Activated CD8-positive, alpha-beta T cell treated with anti-CD3 and anti-CD28 coated beads for 36 hours (primary cell): ENCODE measurements around the gene KRT80. TPM values are rescaled to one million over a fixed set of nuclear protein-coding genes. Genes with fewer than 3 reads are reported as not detected.

ENCODE experiments used
- ATAC-seq: fragments of 200-7000 bp; cut with Tn5 transposase; one replicate; pipeline ENCODE4 v1.10.0; 2021; ENCODE audit warnings: mild to moderate bottlenecking, moderate library complexity
- CTCF ChIA-PET: fragments of 350-600 bp; sonication (Branson Sonifier 250); formaldehyde crosslinking; loops from one replicate; lab custom pipeline; 2021; ENCODE audit warnings: antibody characterized with exemption; lab: Charles Lee
- POLR2A ChIA-PET: fragments of 350-600 bp; sonication (Branson Sonifier 250); formaldehyde crosslinking; loops from one replicate; lab custom pipeline; 2021; ENCODE audit warnings: antibody characterized with exemption; lab: Charles Lee
- DNase-seq: peaks from one replicate; pipeline ENCODE4 v3.0.0-alpha.2; 2020
- H3K27ac Mint-ChIP-seq: one replicate; pipeline ENCODE4 v1.8.0; 2021; ENCODE audit warnings: mild to moderate bottlenecking, mixed read lengths
- H3K27me3 Mint-ChIP-seq: one replicate; pipeline ENCODE4 v1.8.0; 2021; ENCODE audit warnings: mixed read lengths
- H3K36me3 Mint-ChIP-seq: one replicate; pipeline ENCODE4 v1.8.0; 2021; ENCODE audit warnings: low read depth, mixed read lengths
- H3K4me1 Mint-ChIP-seq: one replicate; pipeline ENCODE4 v1.8.0; 2021; ENCODE audit warnings: low read depth, mixed read lengths
- H3K4me3 Mint-ChIP-seq: one replicate; pipeline ENCODE4 v1.8.0; 2021; ENCODE audit warnings: mild to moderate bottlenecking, moderate library complexity, mixed read lengths
- H3K9me3 Mint-ChIP-seq: one replicate; pipeline ENCODE4 v1.8.0; 2021; ENCODE audit warnings: mixed read lengths
- CTCF ChIP-seq: fragments of 200-600 bp; IDR thresholded peaks from one replicate; pipeline ENCODE4 v1.8.0; 2022; ENCODE audit warnings: antibody characterized with exemption, mild to moderate bottlenecking
- intact Hi-C: fragments of 100-400 bp; cut with micrococcal nuclease; formaldehyde crosslinking; loops from one replicate; pipeline ENCODE4 v1.10.0; 2022
- total RNA-seq, 2 experiments: library from RNA; stranded (reverse); gene quantifications; one replicate each; pipeline ENCODE4 v1.2.3, GENCODE V29; 2021

The KRT80 gene
- total RNA-seq, 2 experiments from 2014 or later: not detected

GRCh38 chr12:52181746-52182145 lies 10.1 kb downstream of the KRT80 start:
- H3K27me3 Mint-ChIP-seq: no peaks in the 10 kb centered on the region
- intact Hi-C loops: no loop called here
- no peak for TF ChIP-seq CTCF
- peaks cover 2% of the 10 kb centered on the region for H3K4me1 Mint-ChIP-seq
- no peaks in the 10 kb centered on the region for H3K9me3 Mint-ChIP-seq
- POLR2A ChIA-PET: no interaction called here
- DNase-seq (no peak), ATAC-seq (no peak)
- no peaks in the 10 kb centered on the region for H3K36me3 Mint-ChIP-seq
- H3K27ac Mint-ChIP-seq: no peak overlapping the region
- CTCF ChIA-PET: no interaction called here
- no peak overlapping the region for H3K4me3 Mint-ChIP-seq

DNA sequence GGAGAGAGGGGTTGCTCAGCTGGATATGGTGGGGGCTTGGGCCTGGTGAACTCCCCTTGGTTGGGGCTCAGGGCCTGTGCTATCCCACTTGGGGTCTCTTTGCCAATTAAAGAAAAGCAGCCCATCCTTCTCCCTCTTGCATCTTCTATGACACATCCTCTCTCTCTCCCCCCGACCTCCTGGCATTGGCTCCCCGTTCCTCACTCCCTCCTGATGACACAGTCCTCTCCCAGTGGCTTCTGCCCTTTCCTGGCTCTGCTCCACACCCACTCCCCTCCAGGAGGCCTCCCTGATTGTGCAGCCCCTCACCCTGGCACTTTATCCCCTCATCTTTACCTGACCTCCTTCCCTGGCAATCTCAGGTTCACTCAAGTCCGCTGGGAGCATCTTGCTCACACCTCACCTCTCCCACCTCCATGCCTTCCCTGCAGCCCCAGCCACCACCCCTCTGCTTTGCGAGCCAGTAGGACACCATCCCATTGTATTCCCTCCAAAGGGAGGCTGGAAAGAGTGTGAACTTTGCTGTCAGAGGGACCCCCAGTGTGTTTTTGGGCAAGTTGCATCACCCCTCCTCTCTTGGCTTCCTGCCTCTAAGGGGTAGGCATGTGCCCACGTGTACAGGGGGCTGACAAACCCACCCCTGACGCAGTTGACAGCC lies 10.7 kb downstream of the KRT80 start:
- CTCF ChIA-PET: no interaction called here
- Mint-ChIP-seq H3K9me3 (no peaks in the 10 kb centered on the region), H3K27me3 (no peaks in the 10 kb centered on the region), H3K27ac (no peak overlapping the region), H3K4me3 (no peak overlapping the region), H3K4me1 (peaks cover 2% of the 10 kb centered on the region), H3K36me3 (no peaks in the 10 kb centered on the region)
- POLR2A ChIA-PET: no interaction called here
- intact Hi-C loops: no loop called here
- ATAC-seq (no peak), DNase-seq (no peak)
- no peak for TF ChIP-seq CTCF

DNA sequence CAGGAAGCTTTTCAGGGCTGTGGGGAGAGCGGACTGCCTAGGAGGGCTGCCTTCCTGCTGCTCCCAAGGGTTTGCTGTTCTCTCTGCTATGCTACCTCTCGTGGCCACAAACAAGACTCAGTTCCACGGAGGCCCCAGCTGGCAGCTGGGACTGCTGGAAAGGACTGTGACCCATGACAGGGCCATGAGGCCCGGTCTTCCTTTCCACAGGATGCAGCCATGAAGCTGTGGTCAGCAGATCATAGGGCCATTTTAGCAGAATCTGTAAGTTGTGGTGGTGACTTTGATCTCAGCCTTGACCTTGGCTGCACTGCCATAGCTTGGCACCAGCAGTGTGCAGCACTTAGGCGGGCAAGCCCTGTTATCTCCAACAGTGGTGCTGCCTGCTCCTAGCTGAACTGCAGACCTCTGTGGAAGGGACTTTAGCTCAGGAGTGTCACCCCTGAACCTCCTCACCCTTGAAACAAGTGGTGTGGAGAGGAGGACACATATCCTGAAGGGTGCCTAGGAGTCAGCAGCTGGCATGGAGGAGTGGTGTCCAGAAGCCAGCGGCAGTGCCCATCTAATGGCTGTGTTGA lies 12.3 kb downstream of the KRT80 start:
- H3K4me1 Mint-ChIP-seq: no peaks in the 10 kb centered on the region
- no peak for DNase-seq
- intact Hi-C loops: no loop called here
- TF ChIP-seq CTCF: no peak
- no peaks in the 10 kb centered on the region for H3K9me3 Mint-ChIP-seq
- H3K36me3 Mint-ChIP-seq: no peaks in the 10 kb centered on the region
- no peak overlapping the region for H3K27ac Mint-ChIP-seq
- ChIA-PET POLR2A (no interaction called here), CTCF (interaction anchor here (1.2 kb wide), 1 partner anchor 156 kb away, joined by 4 read pairs; no protein-coding TSS in a partner anchor)
- H3K4me3 Mint-ChIP-seq: no peak overlapping the region
- no peak for ATAC-seq
- H3K27me3 Mint-ChIP-seq: no peaks in the 10 kb centered on the region

GRCh38 chr12:52178984-52179383 lies 12.8 kb downstream of the KRT80 start:
- intact Hi-C loops: no loop called here
- no peaks in the 10 kb centered on the region for H3K4me1 Mint-ChIP-seq
- no peaks in the 10 kb centered on the region for H3K9me3 Mint-ChIP-seq
- no peaks in the 10 kb centered on the region for H3K36me3 Mint-ChIP-seq
- POLR2A ChIA-PET: no interaction called here
- ATAC-seq: no peak
- no peak for DNase-seq
- H3K27ac Mint-ChIP-seq: no peak overlapping the region
- CTCF ChIA-PET: interaction anchor here (1.2 kb wide), 1 partner anchor 156 kb away, joined by 4 read pairs; no protein-coding TSS in a partner anchor
- H3K4me3 Mint-ChIP-seq: no peak overlapping the region
- no peak for TF ChIP-seq CTCF
- H3K27me3 Mint-ChIP-seq: no peaks in the 10 kb centered on the region

DNA sequence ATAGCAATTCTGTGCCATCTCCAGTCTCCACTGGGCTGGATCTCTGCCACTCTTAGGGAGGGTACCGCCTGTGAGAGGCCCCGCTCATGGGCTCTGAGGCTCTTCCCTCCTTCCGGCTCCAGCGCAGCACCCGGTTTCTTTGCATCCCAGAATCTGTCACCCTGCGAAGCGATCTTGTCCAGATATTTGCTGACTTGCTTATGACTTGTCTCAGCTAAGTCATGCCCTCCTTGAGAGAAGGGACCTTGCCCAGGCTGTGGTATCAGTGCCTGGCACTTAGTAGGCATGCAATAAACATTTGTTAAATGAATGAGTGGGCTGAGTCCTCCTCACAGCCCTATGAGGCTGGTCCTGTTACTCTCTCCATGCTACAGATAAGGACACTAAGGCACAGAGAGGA lies 13.4 kb downstream of the KRT80 start:
- CTCF ChIA-PET: no interaction called here
- H3K36me3 Mint-ChIP-seq: no peaks in the 10 kb centered on the region
- no peaks in the 10 kb centered on the region for H3K9me3 Mint-ChIP-seq
- no peak for TF ChIP-seq CTCF
- intact Hi-C loops: no loop called here
- POLR2A ChIA-PET: no interaction called here
- H3K4me1 Mint-ChIP-seq: no peaks in the 10 kb centered on the region
- H3K27ac Mint-ChIP-seq: no peak overlapping the region
- H3K27me3 Mint-ChIP-seq: no peaks in the 10 kb centered on the region
- no peak for ATAC-seq
- H3K4me3 Mint-ChIP-seq: no peak overlapping the region
- no peak for DNase-seq
